GM19043 (cell line): ENCODE data around the gene MVD.
"Not testable (repeated sequence)": the region's sequence is repeated elsewhere in the genome, so short reads cannot be mapped to it uniquely, and the experiment has no call there.

ENCODE experiments used
- ATAC-seq: cut with Tn5 transposase; IDR thresholded peaks from one replicate; pipeline ENCODE4 v1.9.1; 2021; ENCODE audit warnings: low read depth; ENCODE audit not compliant: unreplicated experiment

MVD gene

DNA sequence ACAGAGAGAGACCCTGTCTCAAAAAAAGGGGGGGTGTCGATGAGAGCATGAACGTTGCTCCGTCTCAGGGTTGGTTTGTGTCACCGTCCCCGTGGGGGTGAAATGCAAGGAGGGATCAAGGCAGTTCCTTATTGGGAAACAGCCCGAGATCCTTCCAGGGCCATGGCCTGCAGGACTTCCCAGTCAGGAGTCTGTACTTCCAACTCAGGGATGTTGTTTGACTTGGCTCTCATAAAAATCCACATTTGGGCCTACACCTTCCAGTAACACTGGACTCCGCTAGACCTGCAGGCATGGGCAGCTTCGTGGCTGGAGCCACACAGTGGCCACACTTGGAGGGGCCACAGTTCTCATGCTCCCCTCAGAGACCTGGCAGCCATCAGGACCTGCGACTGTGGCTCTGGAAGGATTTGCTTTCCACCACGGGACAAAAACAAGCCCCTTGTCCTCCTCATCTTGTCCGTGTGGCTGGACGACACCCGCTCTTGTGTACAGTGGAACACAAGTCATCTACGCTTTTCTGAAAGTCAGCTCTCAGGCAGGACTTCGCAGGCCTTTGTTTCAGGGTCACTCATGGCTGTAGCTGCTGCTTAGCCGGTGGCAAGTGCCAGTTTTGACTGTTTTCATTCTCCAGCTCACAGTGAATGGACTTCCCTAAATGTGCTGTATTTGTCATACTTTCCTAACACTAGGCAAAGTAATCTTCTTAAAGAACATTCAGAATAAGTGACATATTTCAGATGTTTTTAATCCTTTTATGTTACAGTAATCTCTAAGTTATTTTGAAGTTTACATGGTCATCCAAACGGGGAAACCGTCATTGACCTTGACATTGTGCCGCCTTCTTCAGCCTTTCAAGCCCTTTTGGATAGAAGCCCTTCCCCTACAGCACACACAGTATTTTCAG lies 48.7 kb downstream of the MVD start:
- no peak for ATAC-seq

DNA sequence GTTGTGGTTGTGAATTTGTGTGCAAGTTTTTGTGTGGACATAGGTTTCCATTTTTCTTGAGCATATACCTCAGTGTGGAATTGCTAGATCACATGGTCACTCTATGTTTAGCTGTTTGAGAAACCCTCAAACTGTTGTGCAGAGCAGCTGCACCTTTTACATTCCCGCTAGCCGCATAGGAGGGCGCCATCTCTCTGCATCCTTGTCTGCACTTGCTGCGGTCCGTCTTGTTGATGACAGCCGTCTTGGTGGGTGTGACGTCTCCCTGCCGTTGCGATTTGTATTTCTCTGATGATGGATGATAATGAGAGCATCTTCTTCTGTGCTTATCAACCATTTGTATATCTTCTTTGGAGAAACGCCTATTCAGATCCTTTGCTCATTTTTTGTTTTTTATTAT lies 49.6 kb downstream of the MVD start:
- no peak for ATAC-seq

DNA sequence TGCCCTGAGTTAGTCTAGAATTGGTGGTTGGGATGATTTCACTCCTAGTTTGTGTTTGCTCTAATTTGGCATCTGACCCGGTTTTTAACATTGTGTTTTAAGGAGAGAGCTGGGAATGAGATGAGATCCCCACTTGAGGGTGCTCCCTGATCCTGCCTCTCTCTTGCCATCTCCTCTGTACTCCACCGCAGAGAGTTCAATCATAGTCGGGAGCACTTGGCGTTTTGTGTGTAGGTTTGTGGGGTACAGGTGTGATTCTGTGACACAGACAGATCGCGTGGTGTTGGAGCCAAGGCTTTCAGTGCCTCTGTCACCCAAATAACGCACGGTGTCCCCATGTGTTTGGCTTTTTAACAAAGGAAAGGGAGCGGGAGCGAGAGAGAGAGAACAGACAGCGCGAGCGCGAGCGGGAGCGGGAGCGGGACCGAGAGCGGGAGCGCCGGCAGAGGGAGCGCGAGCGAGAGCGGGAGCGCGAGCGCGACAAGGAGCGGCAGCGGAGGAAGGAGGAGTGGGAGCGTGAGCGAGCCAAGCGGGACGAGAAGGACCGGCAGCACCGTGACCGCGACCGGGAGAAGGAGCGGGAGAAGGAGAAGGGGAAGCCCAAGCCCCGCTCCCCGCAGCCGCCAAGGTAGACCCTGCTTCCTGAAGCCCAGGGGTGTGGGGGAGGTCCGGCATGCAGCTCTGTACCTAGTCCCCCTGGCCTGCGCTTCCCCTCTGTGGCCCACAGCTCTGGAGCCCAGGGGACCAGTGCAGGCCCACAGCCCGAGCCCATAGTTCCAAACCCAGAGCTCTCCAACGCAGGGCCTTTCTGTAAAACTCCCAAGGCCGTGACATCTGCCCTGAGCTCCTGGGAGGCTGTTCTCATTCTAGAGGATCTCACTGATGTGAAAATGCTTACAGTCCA lies 51.7 kb downstream of the MVD start:
- no peak for ATAC-seq

DNA sequence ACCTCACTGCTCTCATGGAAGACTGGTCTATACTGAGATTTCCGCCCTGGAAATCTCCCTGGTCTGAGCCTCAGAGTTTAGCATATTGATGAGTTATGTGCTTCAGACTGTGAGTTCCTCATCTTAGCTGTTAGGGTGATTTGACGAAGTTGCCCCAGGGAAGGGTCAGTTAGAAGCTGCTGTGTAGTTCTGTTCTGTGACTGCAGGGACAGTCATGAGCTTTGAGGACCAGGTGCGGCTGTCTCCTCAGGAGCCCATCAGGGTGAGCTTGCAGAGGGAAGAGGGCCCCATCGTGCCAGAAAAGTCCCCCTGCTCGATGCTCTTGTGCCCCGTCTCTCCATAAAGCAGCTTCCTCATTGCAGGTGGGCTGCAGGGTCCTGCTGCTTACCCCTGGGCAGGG lies 52.8 kb downstream of the MVD start:
- ATAC-seq, result no peak

DNA sequence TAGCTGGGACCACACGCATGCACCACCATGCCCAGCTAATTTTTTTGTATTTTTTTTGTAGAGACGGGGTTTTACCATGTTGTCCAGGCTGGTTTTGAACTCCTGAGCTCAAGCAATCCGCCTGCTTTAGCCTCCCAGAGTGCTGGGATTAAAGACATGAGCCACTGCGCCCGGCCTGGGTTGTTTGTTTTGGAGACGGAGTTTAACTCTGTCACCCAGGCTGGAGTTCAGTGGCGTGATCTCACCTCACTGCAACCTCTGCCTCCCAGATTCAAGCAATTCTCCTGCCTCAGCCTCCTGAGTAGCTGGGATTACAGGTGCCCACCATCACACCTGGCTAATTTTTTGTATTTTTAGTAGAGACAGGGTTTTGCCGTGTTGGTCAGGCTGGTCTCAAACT lies 53.5 kb downstream of the MVD start:
- ATAC-seq, result not testable (repeated sequence)

DNA sequence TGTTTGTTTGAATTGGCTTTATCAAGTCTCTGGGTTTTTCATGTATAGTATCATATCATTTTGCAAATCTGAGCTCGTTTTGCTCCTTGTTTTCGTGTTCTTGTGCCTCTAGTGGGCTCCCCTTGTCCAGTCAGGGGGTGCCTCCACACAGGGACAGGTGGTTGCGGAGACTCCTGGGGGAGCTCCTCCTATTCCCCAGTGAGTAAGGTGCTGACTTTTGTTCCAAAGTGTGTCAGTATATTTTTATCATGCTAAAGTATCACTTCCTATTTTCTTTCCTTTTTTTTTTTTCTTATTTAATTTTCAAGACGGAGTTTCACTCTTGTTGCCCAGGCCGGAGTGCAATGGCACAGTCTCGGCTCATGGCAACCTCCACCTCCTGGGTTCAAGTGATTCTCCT lies 54.8 kb downstream of the MVD start:
- ATAC-seq, result no peak

DNA sequence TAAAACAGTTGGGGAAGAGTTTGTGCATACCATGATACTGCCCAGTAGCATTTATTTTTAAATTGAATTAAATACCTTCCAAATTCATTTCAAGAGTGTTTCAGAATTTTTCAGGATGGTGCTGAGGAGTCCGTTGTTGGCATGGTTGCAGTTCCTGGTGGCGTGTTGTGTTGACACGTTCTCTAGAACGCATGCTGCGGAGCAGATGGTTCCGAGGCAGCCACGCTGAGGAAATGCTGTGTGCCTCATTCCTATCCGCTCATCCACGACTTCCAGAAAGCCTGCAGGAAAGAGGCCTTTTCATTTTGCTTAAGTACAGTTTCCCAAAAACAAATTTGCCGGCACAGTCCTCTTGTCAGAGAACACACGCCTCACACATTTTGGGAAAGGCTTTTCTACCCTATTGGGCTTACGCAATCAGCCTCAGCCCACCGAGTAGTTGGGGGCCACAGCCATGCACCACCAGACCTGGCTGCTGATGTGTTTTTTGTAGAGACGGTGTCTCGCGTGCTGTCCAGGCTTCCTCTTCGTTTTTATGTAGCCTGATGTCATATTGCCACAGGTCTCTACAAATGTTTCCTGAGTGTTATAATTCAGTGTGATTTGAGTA lies 56.6 kb downstream of the MVD start:
- no peak for ATAC-seq

DNA sequence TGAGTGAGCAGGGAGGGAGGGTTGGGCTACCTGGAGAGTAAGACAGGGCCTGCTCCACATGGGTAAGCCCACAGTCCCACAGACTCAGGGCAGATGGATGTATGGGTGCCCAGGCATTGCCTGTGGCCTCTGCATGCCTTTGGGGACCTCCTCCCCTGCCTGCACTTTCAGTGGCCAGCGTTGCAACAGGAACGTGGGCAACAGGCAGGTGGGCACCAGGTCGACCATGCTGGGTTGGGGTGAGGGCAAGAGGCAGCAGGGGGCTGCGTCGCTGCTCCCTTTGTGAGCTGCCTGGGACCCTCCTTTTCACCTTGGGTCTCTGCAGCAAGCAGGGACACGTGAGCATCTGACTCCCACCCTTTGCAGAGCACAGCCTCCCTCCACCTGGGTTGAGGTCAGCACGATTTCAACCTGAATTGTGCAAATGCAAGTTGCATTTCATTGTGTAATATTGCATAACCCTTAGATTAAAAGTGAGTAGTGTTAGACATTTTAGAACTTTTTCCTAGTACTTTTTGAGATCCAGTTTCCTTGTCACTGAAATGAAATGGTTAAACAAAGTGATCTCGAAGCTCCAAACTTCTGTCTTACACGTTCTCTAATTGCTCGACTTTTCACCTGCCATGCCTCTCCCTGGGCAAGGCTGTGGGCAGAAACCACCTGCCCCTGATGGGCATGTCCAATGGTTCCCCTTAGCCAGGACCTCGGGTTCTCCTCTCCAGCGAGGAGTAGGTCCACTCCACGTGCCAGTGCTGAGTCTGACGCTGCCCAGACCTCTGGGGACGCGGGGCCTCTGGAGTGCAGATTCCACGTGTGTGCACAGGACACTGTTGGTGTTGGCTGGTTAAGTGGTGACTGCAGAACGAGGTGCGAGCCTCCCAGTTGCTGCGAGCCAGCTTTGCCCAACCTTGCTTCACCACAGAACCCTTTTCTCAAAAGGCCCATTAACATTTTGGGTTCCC lies 57.4 kb downstream of the MVD start:
- no peak for ATAC-seq

DNA sequence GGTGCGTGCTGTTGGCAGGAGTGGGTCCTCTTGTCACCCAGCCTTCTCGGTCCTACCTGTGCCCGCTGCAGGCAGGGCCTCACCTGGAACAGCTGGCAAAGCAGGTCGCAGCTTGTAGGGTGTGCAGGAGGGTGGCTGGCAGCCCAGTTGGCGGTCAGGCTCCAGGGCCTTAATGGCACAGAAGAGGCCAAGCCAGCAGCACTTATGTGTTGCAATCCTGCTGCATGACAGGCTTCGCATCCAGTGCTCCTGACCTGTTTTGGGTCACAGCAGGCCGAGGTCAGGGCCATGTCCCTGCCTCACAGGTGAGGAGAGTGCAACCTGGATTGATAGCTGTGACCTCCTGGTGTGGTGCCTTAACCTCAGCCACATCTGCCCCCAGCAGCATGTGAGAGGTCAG lies 60.8 kb downstream of the MVD start:
- no peak for ATAC-seq
